Gastrocnemius medialis (tissue), 4 donors: ENCODE results near the gene FGR.

Source experiments
- POLR2A ChIP-seq, 2 donors: fragments of 450-650 bp; IDR thresholded peaks; one replicate each; pipeline ENCODE4 v1.6.1; 2017; ENCODE audit warnings: antibody characterized with exemption in 2 of 2, mild to moderate bottlenecking in 2 of 2, moderate library complexity in 2 of 2
- TF ChIP-seq, protein P1 (sequence below), 5 experiments: fragments of 450-650 bp in 3 of 5; fragments of 200-600 bp in 2 of 5; sonication (generic) in 2 of 5; IDR thresholded peaks in 4 of 5; conservative IDR thresholded peaks in 1 of 5; 1 replicate in 4 of 5; 2 replicates in 1 of 5; pipeline ENCODE4 v1.5.1; 2016 to 2019; ENCODE audit warnings: antibody characterized with exemption in 5 of 5, mild to moderate bottlenecking in 3 of 5, moderate library complexity in 3 of 5

DNA sequence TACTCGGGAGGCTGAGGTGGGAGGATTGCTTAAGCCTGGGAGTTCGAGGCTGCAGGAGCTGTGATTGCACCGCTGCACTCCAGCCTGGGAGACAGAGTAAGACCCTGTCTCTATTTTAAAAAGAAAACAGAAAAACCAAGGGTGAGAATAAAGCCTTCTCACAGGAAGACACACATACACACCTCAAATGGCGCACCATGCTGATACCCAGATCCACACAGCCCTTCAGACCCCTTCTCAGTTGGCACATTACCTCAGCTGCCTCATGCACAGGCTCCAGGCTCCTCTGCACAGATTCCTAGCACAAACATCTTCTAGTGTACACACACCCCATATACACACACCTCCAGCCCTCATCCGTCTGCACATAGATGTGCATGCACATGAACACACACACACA is 7.9 kb downstream of the FGR start:
- TF ChIP-seq, protein P1, sequence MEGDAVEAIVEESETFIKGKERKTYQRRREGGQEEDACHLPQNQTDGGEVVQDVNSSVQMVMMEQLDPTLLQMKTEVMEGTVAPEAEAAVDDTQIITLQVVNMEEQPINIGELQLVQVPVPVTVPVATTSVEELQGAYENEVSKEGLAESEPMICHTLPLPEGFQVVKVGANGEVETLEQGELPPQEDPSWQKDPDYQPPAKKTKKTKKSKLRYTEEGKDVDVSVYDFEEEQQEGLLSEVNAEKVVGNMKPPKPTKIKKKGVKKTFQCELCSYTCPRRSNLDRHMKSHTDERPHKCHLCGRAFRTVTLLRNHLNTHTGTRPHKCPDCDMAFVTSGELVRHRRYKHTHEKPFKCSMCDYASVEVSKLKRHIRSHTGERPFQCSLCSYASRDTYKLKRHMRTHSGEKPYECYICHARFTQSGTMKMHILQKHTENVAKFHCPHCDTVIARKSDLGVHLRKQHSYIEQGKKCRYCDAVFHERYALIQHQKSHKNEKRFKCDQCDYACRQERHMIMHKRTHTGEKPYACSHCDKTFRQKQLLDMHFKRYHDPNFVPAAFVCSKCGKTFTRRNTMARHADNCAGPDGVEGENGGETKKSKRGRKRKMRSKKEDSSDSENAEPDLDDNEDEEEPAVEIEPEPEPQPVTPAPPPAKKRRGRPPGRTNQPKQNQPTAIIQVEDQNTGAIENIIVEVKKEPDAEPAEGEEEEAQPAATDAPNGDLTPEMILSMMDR (IDR thresholded peaks at IDR 0.05 in 4 of 5, conservative IDR thresholded peaks at IDR 0.05 in 1 of 5), result no peak
- TF ChIP-seq POLR2A (IDR thresholded peaks at IDR 0.05), result no peak
